Thyroid gland (tissue), 4 donors: ENCODE measurements around the gene LAMTOR4. TPM values are rescaled to one million over a fixed set of nuclear protein-coding genes. Genes with fewer than 3 reads are reported as not detected.
A peak's percentile ranks its signal among the peaks of the same experiment; 100 is the strongest.
"Not testable (repeated sequence)": the region's sequence is repeated elsewhere in the genome, so short reads cannot be mapped to it uniquely, and the experiment has no call there.

ENCODE experiments used
- DNase-seq, 2 donors: peaks; one replicate each; pipeline ENCODE4 v3.0.0-alpha.2; 2019
- H3K27ac ChIP-seq, 3 donors: fragments of 200-600 bp; sonication (generic); 1 replicate in 2 of 3; 2 replicates in 1 of 3; pipeline ENCODE4 v1.5.1; 2016 to 2019; ENCODE audit warnings: mild to moderate bottlenecking in 1 of 3, moderate library complexity in 1 of 3
- H3K27me3 ChIP-seq: fragments of 200-600 bp; sonication (generic); one replicate; pipeline ENCODE4 v1.5.1; 2019
- H3K36me3 ChIP-seq, 2 donors: fragments of 200-600 bp; sonication (generic); one replicate each; pipeline ENCODE4 v1.5.1; 2016 to 2019
- H3K4me1 ChIP-seq, 2 donors: fragments of 200-600 bp; sonication (generic); one replicate each; pipeline ENCODE4 v1.5.1; 2017 to 2019
- H3K4me3 ChIP-seq, 3 donors: fragments of 200-600 bp; sonication (generic); replicated peaks in 1 of 3; 1 replicate in 2 of 3; 2 replicates in 1 of 3; pipeline ENCODE4 v1.5.1; 2016; ENCODE audit warnings: mild to moderate bottlenecking in 1 of 3
- H3K9me3 ChIP-seq: fragments of 200-600 bp; sonication (generic); one replicate; pipeline ENCODE4 v1.5.1; 2017
- CTCF ChIP-seq, 6 experiments: fragments of 200-600 bp in 3 of 6; fragments of 450-650 bp in 3 of 6; sonication (generic) in 3 of 6; IDR thresholded peaks; one replicate each; pipeline ENCODE4 v1.5.1; 2016 to 2019; ENCODE audit warnings: antibody characterized with exemption in 6 of 6, mild to moderate bottlenecking in 2 of 6, inconsistent platforms in 1 of 6, moderate library complexity in 1 of 6
- POLR2A ChIP-seq, 2 donors: fragments of 450-650 bp; IDR thresholded peaks; one replicate each; pipeline ENCODE4 v1.6.1; 2017; ENCODE audit warnings: antibody characterized with exemption in 2 of 2, mild to moderate bottlenecking in 2 of 2, moderate library complexity in 1 of 2
- WGBS, 2 donors: methylation state at CpG; one replicate each; pipeline ENCODE4 v1.1.5; 2017; 5-methylcytosine and 5-hydroxymethylcytosine counted together
- intact Hi-C: fragments of 100-400 bp; cut with DNase I; formaldehyde crosslinking; loops from one replicate; pipeline ENCODE4 v1.15.1; 2023
- total RNA-seq, 4 donors: library from RNA; depleted of rRNA; stranded (reverse); fragments of >200 nt; gene quantifications; one replicate each; pipeline ENCODE4 v1.2.3, GENCODE V29; 2016

LAMTOR4 gene
- total RNA-seq, 4 donors from 2014 or later: 69.7 to 264 (median 204) TPM

GRCh38 chr7:100127866-100128636, 20.7 kb upstream of the LAMTOR4 start:
- intact Hi-C loops: loop anchor here (5.0 kb wide), 1 partner anchor 36 kb away; no protein-coding TSS in a partner anchor
- TF ChIP-seq POLR2A (IDR thresholded peaks at IDR 0.05): no peak
- no peak for TF ChIP-seq CTCF (IDR thresholded peaks at IDR 0.05)
- Histone ChIP-seq H3K27ac (peak overlapping the region; percentile 93 to 100 (median 97)), H3K9me3 (no peaks in the 10 kb centered on the region), H3K27me3 (no peaks in the 10 kb centered on the region), H3K4me1 (peaks cover 6 to 22% of the 10 kb centered on the region in 2 donors), H3K36me3 (no peaks in the 10 kb centered on the region), H3K4me3 (peak overlapping the region; percentile 86 to 99 (median 93))
- DNase-seq: no peak
- 8 to 10% methylated on average over 19 to 26 of the region's 37 CpGs for WGBS, 2 donors

GRCh38 chr7:100128637-100128963, 20.1 kb upstream of the LAMTOR4 start:
- TF ChIP-seq CTCF (IDR thresholded peaks at IDR 0.05) (no peak), POLR2A (IDR thresholded peaks at IDR 0.05) (no peak)
- H3K4me3 ChIP-seq: no peak overlapping the region
- H3K27ac ChIP-seq: no peak overlapping the region
- no peaks in the 10 kb centered on the region for H3K36me3 ChIP-seq
- no peaks in the 10 kb centered on the region for H3K9me3 ChIP-seq
- 47 to 75% methylated on average over 1 of the region's 1 CpG for WGBS, 2 donors
- intact Hi-C loops: loop anchor here (5.0 kb wide), 1 partner anchor 36 kb away; no protein-coding TSS in a partner anchor
- peaks cover 6 to 22% of the 10 kb centered on the region in 2 donors for H3K4me1 ChIP-seq
- H3K27me3 ChIP-seq: no peaks in the 10 kb centered on the region
- DNase-seq: no peak

GRCh38 chr7:100130220-100130607, 18.5 kb upstream of the LAMTOR4 start:
- not testable (repeated sequence) for H3K4me3 ChIP-seq, DNase-seq, H3K9me3 ChIP-seq, H3K27ac ChIP-seq, H3K36me3 ChIP-seq, H3K27me3 ChIP-seq
- 100% methylated on average over 1 of the region's 1 CpG for WGBS, 2 donors
- intact Hi-C loops: loop anchor here (5.0 kb wide), 1 partner anchor 153 kb away; the partner anchor contains the start of gene AZGP1
- H3K4me1 ChIP-seq: peaks cover 6 to 20% of the 10 kb centered on the region in 2 donors

- no peak overlapping the region for H3K27ac ChIP-seq
- H3K9me3 ChIP-seq: no peaks in the 10 kb centered on the region
- no peak overlapping the region for H3K4me3 ChIP-seq
- TF ChIP-seq CTCF (IDR thresholded peaks at IDR 0.05) (peak; percentile 59 to 95 (median 78)), POLR2A (IDR thresholded peaks at IDR 0.05) (no peak)
- 14 to 17% methylated on average over 24 of the region's 24 CpGs for WGBS, 2 donors
- no peaks in the 10 kb centered on the region for H3K27me3 ChIP-seq
- no peaks in the 10 kb centered on the region for H3K36me3 ChIP-seq
- peak; percentile 71 to 81 for DNase-seq
- peaks cover 6 to 14% of the 10 kb centered on the region in 2 donors for H3K4me1 ChIP-seq
- intact Hi-C loops: loop anchor here (5.0 kb wide), 1 partner anchor 154 kb away; the partner anchor contains the start of gene AZGP1
Observed at GRCh38 chr7:100130608-100131453, 17.9 kb upstream of the LAMTOR4 start.

- intact Hi-C loops: loop anchor here (5.0 kb wide), 1 partner anchor 155 kb away; the partner anchor contains the start of gene AZGP1
- H3K4me1 ChIP-seq: peaks cover 0 to 10% of the 10 kb centered on the region in 2 donors
- no peaks in the 10 kb centered on the region for H3K27me3 ChIP-seq
- H3K4me3 ChIP-seq: no peak overlapping the region
- H3K27ac ChIP-seq: no peak overlapping the region
- WGBS, 2 donors: 64 to 71% methylated on average over 7 of the region's 7 CpGs
- TF ChIP-seq CTCF (IDR thresholded peaks at IDR 0.05) (no peak), POLR2A (IDR thresholded peaks at IDR 0.05) (no peak)
- no peaks in the 10 kb centered on the region for H3K9me3 ChIP-seq
- no peaks in the 10 kb centered on the region for H3K36me3 ChIP-seq
- DNase-seq: no peak
Observed at GRCh38 chr7:100132126-100132525, 16.6 kb upstream of the LAMTOR4 start.
